Activated naive CD8-positive, alpha-beta T cell treated with anti-CD3 and anti-CD28 coated beads, Interleukin-2, amount 10 ng/mL, durations not matched to agents 7 days and 5 days (primary cell): ENCODE data around the gene PSMB2. TPM values are rescaled to one million over a fixed set of nuclear protein-coding genes. Genes with fewer than 3 reads are reported as not detected.
"Not testable (repeated sequence)": the region's sequence is repeated elsewhere in the genome, so short reads cannot be mapped to it uniquely, and the experiment has no call there.

Experiments
- ATAC-seq: fragments of 150-1000 bp; cut with Tn5 transposase; one replicate; pipeline ENCODE4 v1.10.0; 2021; ENCODE audit warnings: low read depth, moderate library complexity
- POLR2A ChIA-PET: fragments of 350-600 bp; sonication (Branson Sonifier 250); formaldehyde crosslinking; loops from one replicate; lab custom pipeline; 2021; ENCODE audit warnings: antibody characterized with exemption; lab: Charles Lee
- DNase-seq: peaks from one replicate; pipeline ENCODE4 v3.0.0; 2021
- H3K27ac Mint-ChIP-seq: one replicate; pipeline ENCODE4 v1.8.0; 2022; ENCODE audit warnings: mild to moderate bottlenecking, mixed read lengths
- H3K27me3 Mint-ChIP-seq: one replicate; pipeline ENCODE4 v1.8.0; 2022; ENCODE audit warnings: mild to moderate bottlenecking, moderate library complexity, mixed read lengths
- H3K36me3 Mint-ChIP-seq: one replicate; pipeline ENCODE4 v1.8.0; 2021; ENCODE audit warnings: mild to moderate bottlenecking, mixed read lengths
- H3K4me1 Mint-ChIP-seq: one replicate; pipeline ENCODE4 v1.8.0; 2021; ENCODE audit warnings: mixed read lengths
- H3K4me3 Mint-ChIP-seq: one replicate; pipeline ENCODE4 v1.8.0; 2022; ENCODE audit warnings: mild to moderate bottlenecking, moderate library complexity, mixed read lengths
- H3K9me3 Mint-ChIP-seq: one replicate; pipeline ENCODE4 v1.8.0; 2021; ENCODE audit warnings: mixed read lengths
- total RNA-seq, 2 experiments: library from RNA; stranded (reverse); gene quantifications; one replicate each; pipeline ENCODE4 v1.2.3, GENCODE V29; 2021

Gene PSMB2
- total RNA-seq, 2 experiments from 2014 or later: 55.1 to 58.0 TPM

GRCh38 chr1:35598895-35599294, 42.4 kb downstream of the PSMB2 start:
- no peaks in the 10 kb centered on the region for H3K9me3 Mint-ChIP-seq
- H3K36me3 Mint-ChIP-seq: peaks cover 7% of the 10 kb centered on the region

GRCh38 chr1:35597870-35598269, 43.5 kb downstream of the PSMB2 start:
- H3K27me3 Mint-ChIP-seq: no peaks in the 10 kb centered on the region
- no peak for DNase-seq
- H3K4me3 Mint-ChIP-seq: no peak overlapping the region
- H3K36me3 Mint-ChIP-seq: peaks cover 4% of the 10 kb centered on the region
- ATAC-seq: no peak
- peaks cover 10% of the 10 kb centered on the region for H3K4me1 Mint-ChIP-seq
- POLR2A ChIA-PET: no interaction called here
- H3K9me3 Mint-ChIP-seq: no peaks in the 10 kb centered on the region
- H3K27ac Mint-ChIP-seq: no peak overlapping the region

More at GRCh38 chr1:35598895-35599294, 42.4 kb downstream of the PSMB2 start:
- POLR2A ChIA-PET: interaction anchor here (0.6 kb wide), 1 partner anchor 147 kb away, joined by 3 read pairs; no protein-coding TSS in a partner anchor
- Mint-ChIP-seq H3K4me3 (no peak overlapping the region), H3K27me3 (no peaks in the 10 kb centered on the region), H3K4me1 (peaks cover 3% of the 10 kb centered on the region), H3K27ac (no peak overlapping the region)
- DNase-seq: no peak
- ATAC-seq: no peak

GRCh38 chr1:35595684-35596083, 45.6 kb downstream of the PSMB2 start:
- Mint-ChIP-seq H3K27me3 (no peaks in the 10 kb centered on the region), H3K9me3 (no peaks in the 10 kb centered on the region), H3K27ac (no peak overlapping the region), H3K4me3 (no peak overlapping the region), H3K4me1 (peaks cover 12% of the 10 kb centered on the region), H3K36me3 (peaks cover 7% of the 10 kb centered on the region)
- no peak for ATAC-seq
- DNase-seq: no peak
- POLR2A ChIA-PET: interaction anchor here (0.7 kb wide), 1 partner anchor 13 kb away, joined by 3 read pairs; no protein-coding TSS in a partner anchor

- ATAC-seq (no peak), DNase-seq (no peak)
- POLR2A ChIA-PET: no interaction called here
- Mint-ChIP-seq H3K9me3 (no peaks in the 10 kb centered on the region), H3K4me1 (peaks cover 12% of the 10 kb centered on the region), H3K36me3 (peaks cover 7% of the 10 kb centered on the region), H3K27me3 (no peaks in the 10 kb centered on the region), H3K4me3 (no peak overlapping the region), H3K27ac (no peak overlapping the region)
Observed at GRCh38 chr1:35594005-35594760, 47.1 kb downstream of the PSMB2 start.

- ATAC-seq (peak; percentile 71), DNase-seq (no peak)
- H3K4me1 Mint-ChIP-seq: peaks cover 14% of the 10 kb centered on the region
- no peaks in the 10 kb centered on the region for H3K27me3 Mint-ChIP-seq
- peak overlapping the region; percentile 57 for H3K27ac Mint-ChIP-seq
- no peaks in the 10 kb centered on the region for H3K9me3 Mint-ChIP-seq
- POLR2A ChIA-PET: no interaction called here
- H3K4me3 Mint-ChIP-seq: peak overlapping the region; percentile 19
- H3K36me3 Mint-ChIP-seq: peaks cover 7% of the 10 kb centered on the region
Observed at GRCh38 chr1:35592991-35593769, 48.1 kb downstream of the PSMB2 start.

- POLR2A ChIA-PET: no interaction called here
- Mint-ChIP-seq H3K27ac (no peak overlapping the region), H3K4me3 (no peak overlapping the region), H3K4me1 (peaks cover 14% of the 10 kb centered on the region), H3K27me3 (no peaks in the 10 kb centered on the region), H3K36me3 (peaks cover 4% of the 10 kb centered on the region), H3K9me3 (no peaks in the 10 kb centered on the region)
- ATAC-seq: no peak
- no peak for DNase-seq
Observed at GRCh38 chr1:35591211-35591610, 50.1 kb downstream of the PSMB2 start.

- peaks cover 4% of the 10 kb centered on the region for H3K36me3 Mint-ChIP-seq
- H3K4me3 Mint-ChIP-seq: no peak overlapping the region
- no peak for ATAC-seq
- DNase-seq: no peak
- peaks cover 14% of the 10 kb centered on the region for H3K4me1 Mint-ChIP-seq
- H3K9me3 Mint-ChIP-seq: no peaks in the 10 kb centered on the region
- POLR2A ChIA-PET: interaction anchor here (0.8 kb wide), 1 partner anchor 13 kb away, joined by 3 read pairs; no protein-coding TSS in a partner anchor
- no peaks in the 10 kb centered on the region for H3K27me3 Mint-ChIP-seq
- H3K27ac Mint-ChIP-seq: no peak overlapping the region
Observed at GRCh38 chr1:35590476-35591040, 50.8 kb downstream of the PSMB2 start.

- POLR2A ChIA-PET: interaction anchor here (0.8 kb wide), 1 partner anchor 12 kb away, joined by 3 read pairs; no protein-coding TSS in a partner anchor
- Mint-ChIP-seq H3K9me3 (no peaks in the 10 kb centered on the region), H3K4me3 (no peak overlapping the region), H3K27ac (peak overlapping the region; percentile 14), H3K36me3 (peaks cover 4% of the 10 kb centered on the region), H3K4me1 (peaks cover 14% of the 10 kb centered on the region), H3K27me3 (no peaks in the 10 kb centered on the region)
- DNase-seq (no peak), ATAC-seq (no peak)
Observed at GRCh38 chr1:35589516-35590427, 51.6 kb downstream of the PSMB2 start.

- Mint-ChIP-seq H3K27me3 (no peaks in the 10 kb centered on the region), H3K36me3 (peaks cover 4% of the 10 kb centered on the region), H3K4me3 (no peak overlapping the region), H3K4me1 (peaks cover 8% of the 10 kb centered on the region), H3K9me3 (no peaks in the 10 kb centered on the region), H3K27ac (no peak overlapping the region)
- DNase-seq: no peak
- POLR2A ChIA-PET: no interaction called here
- no peak for ATAC-seq
Observed at GRCh38 chr1:35588197-35588910, 53.0 kb downstream of the PSMB2 start.

- H3K9me3 Mint-ChIP-seq: no peaks in the 10 kb centered on the region
- H3K4me3 Mint-ChIP-seq: no peak overlapping the region
Observed at GRCh38 chr1:35587736-35588135, 53.6 kb downstream of the PSMB2 start.

GRCh38 chr1:35586808-35587207, 54.5 kb downstream of the PSMB2 start:
- peaks cover 3% of the 10 kb centered on the region for H3K36me3 Mint-ChIP-seq
- H3K27me3 Mint-ChIP-seq: no peaks in the 10 kb centered on the region
- H3K4me1 Mint-ChIP-seq: peaks cover 3% of the 10 kb centered on the region
- DNase-seq (peak; percentile 3), ATAC-seq (no peak)
- no peak overlapping the region for H3K27ac Mint-ChIP-seq
- POLR2A ChIA-PET: no interaction called here
- no peaks in the 10 kb centered on the region for H3K9me3 Mint-ChIP-seq
- H3K4me3 Mint-ChIP-seq: no peak overlapping the region

More at GRCh38 chr1:35587736-35588135, 53.6 kb downstream of the PSMB2 start:
- DNase-seq (peak; percentile 14), ATAC-seq (no peak)
- POLR2A ChIA-PET: no interaction called here
- Mint-ChIP-seq H3K36me3 (peaks cover 3% of the 10 kb centered on the region), H3K4me1 (peaks cover 3% of the 10 kb centered on the region), H3K27me3 (no peaks in the 10 kb centered on the region), H3K27ac (no peak overlapping the region)

- H3K27ac Mint-ChIP-seq, POLR2A ChIA-PET, H3K9me3 Mint-ChIP-seq, H3K4me3 Mint-ChIP-seq, H3K4me1 Mint-ChIP-seq, H3K27me3 Mint-ChIP-seq, H3K36me3 Mint-ChIP-seq, ATAC-seq: not testable (repeated sequence)
- DNase-seq: peak; percentile 3
Observed at GRCh38 chr1:35585805-35586204, 55.5 kb downstream of the PSMB2 start.
